Right renal cortex interstitium (tissue), 3 donors: ENCODE measurements around the gene CLDN9. TPM values are rescaled to one million over a fixed set of nuclear protein-coding genes. Genes with fewer than 3 reads are reported as not detected.
A peak's percentile ranks its signal among the peaks of the same experiment; 100 is the strongest.

Source experiments
- DNase-seq, 3 donors: peaks; one replicate each; pipeline ENCODE4 v3.0.0-alpha.2; 2013; ENCODE audit warnings: low read depth in 3 of 3, low spot score in 2 of 3
- polyA plus RNA-seq, 3 donors: library from polyadenylated mRNA; unstranded; fragments of 120-200 nt; gene quantifications; one replicate each; pipeline ENCODE4 v1.2.1, GENCODE V29; 2013; ENCODE audit not compliant: insufficient read length in 3 of 3

Gene CLDN9
- polyA plus RNA-seq, 3 donors, result 2.0 to 2.8 (median 2.5) TPM

DNA sequence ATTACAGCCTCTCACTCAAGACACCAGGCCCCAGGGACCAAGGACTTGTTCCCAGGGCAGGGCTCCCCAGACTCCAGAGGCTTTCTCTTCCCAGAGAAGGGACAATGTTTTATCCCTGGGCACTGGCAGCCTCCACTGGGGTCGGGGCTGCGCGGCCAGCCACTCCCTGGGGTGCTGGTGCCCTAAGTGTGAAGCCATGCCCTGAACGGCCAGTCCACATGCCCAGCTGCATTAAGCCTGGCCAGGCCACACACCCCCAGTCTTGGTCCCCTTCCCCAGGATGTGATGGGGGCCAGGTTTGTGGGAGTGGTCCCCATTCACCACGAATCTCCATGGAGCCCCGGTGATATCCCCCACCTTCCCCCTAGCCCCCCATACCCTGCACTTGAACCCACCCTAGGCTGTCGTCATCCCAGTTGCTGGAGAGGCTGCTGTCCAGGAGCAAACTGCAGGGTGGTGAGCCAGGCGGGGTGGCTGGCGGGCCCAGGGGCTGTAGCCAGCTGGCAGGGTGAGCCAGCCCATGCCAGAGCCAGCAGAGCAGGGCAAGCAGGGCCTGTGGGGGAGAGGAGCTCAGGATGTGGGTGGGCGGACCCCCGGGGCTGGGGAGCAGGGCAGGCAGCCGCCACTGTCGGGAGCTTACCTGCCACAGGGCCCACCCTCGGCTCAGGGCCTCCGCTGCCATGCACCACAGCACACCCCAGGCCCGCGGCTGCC is 39.0 kb upstream of the CLDN9 start:
- DNase-seq, result no peak

- DNase-seq, result no peak
Observed at GRCh38 chr16:2974319-2975056, 38.2 kb upstream of the CLDN9 start.

GRCh38 chr16:2975161-2975795 is 37.4 kb upstream of the CLDN9 start:
- DNase-seq, result no peak

DNA sequence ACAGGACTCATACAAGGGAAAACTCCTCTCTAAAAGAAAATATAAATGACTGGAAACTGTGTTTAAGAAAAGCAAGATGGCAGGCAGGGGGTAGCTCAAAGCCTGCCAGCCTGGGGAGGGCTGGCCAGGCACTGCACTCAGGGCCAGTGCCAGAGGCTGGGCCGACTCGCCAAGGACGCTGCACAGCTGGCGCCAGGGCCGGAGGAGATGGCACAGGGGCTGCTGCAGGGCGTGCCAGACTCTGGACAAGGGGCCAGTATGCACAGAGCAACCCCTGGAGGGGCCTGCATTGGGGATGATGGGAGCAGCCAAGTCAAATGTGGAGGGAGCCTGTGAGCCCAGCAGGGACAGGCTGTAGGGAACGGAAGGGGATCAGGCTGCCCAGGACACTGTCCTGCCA is 36.5 kb upstream of the CLDN9 start:
- DNase-seq, result no peak

GRCh38 chr16:2976673-2977072 is 36.0 kb upstream of the CLDN9 start:
- DNase-seq, result no peak

DNA sequence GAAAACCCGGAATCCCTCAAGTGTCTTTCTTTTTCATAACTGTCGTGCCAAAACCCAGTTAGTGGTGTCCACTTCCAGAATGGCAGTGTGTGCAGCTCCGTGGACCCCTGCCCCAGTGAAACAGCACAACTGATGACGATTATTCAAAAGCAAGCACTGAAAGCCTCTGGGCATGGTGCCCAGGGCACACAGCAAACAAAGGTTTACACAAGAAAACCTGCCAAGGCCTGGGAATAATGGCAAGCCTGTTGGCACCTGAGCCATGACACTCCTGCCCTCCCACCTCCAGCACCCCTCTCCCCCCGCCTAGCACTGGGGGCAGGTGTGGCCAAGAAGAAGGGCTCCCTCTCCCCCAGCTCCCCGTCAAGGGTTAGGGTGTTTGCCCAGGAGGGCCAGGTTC is 35.3 kb upstream of the CLDN9 start:
- no peak for DNase-seq

GRCh38 chr16:2979669-2980226 is 33.0 kb upstream of the CLDN9 start:
- DNase-seq, result no peak

DNA sequence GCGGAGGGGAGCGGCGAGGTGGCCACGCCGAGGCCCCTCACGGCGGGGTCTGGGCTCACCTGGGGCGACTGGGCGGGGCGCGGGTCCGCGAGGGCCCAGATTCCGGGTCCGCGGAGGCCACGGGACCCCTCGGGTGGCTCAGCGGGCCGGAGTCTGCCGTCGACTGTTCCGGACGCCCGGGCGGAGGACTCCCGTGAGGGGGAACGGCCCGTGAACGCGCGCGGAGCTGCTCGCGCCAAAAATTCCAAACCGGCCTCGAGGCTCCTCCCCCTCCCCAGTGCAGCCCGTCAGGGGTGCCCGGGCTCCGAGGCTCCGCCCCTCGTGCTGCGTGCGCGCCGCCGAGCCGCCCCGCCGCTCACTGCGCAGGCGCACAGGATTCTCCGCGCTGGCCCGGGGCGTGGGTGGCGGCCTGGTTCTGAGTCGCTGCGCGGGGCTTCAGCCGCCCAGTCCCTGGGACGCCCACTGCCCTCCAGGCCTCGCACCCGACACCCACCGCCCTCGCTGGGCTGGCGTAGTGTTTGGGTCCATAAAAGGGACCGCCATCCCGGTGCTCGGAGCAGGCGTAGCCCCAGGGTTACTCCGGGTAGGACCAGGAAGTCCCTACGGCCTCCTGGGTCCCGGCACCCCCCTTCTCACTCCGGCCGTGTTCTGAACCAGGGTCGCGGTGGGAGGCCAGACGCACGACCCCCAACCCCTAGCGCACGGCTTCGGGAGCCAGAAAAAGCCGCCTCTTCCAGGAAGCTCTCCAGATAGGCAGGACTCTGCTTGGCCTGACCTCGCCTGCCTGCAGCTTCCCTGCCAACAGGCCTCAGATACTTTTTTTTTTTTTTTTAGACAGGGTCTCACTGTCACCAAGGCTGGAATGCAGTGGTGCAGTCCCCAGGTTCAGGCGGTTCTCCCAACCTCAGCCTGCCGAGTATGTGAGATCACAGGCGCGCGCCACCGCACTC is 32.2 kb upstream of the CLDN9 start, which contains the start of gene PKMYT1:
Gene PKMYT1, minus strand, starts transcription at position 220 of the 950 bp plus-strand sequence. CDS start 789 bp downstream, outside the sequence.
- peak in 2 of 3 donors; percentile 74 to 81 for DNase-seq

GRCh38 chr16:2981177-2981898 is 31.4 kb upstream of the CLDN9 start:
- DNase-seq, result no peak

- no peak for DNase-seq
Observed at GRCh38 chr16:2981899-2982250, 30.8 kb upstream of the CLDN9 start.

- DNase-seq, result no peak
Observed at GRCh38 chr16:2982402-2982801, 30.3 kb upstream of the CLDN9 start.

GRCh38 chr16:2983706-2984136 is 29.0 kb upstream of the CLDN9 start:
- no peak for DNase-seq

- no peak for DNase-seq
Observed at GRCh38 chr16:2985462-2985861, 27.3 kb upstream of the CLDN9 start.

- no peak for DNase-seq
Observed at GRCh38 chr16:2985893-2986355, 26.8 kb upstream of the CLDN9 start.

DNA sequence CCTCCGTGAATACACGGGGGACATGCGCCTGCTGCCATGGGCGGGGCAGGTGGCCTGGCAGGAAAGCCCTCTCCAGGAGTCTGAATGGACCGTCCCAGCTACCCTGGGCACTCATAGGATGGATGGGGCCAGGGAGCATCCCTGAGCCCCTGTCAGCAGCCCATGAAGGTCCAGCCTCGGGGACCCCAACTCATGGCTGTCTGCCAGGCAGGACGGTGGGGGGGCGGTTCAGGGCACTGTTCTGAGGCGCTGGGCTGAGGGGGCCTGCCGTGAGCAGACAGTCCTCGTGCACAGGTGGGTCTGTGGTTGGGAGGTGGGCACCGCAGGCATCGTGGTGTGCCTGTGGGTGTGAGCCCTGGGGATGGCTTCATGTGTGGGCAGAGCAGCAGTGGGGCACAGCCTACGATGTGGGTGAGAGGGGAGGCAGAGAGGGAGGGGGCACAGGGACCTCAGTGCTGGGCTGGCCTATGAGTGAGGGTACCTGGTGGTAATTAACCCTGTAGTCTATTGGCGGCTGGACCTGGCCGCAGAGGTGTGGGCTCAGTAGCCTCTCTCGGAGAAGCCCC is 26.0 kb upstream of the CLDN9 start:
- no peak for DNase-seq

GRCh38 chr16:2987286-2987685 is 25.4 kb upstream of the CLDN9 start:
- DNase-seq, result no peak

GRCh38 chr16:2987833-2988232 is 24.9 kb upstream of the CLDN9 start:
- no peak for DNase-seq

DNA sequence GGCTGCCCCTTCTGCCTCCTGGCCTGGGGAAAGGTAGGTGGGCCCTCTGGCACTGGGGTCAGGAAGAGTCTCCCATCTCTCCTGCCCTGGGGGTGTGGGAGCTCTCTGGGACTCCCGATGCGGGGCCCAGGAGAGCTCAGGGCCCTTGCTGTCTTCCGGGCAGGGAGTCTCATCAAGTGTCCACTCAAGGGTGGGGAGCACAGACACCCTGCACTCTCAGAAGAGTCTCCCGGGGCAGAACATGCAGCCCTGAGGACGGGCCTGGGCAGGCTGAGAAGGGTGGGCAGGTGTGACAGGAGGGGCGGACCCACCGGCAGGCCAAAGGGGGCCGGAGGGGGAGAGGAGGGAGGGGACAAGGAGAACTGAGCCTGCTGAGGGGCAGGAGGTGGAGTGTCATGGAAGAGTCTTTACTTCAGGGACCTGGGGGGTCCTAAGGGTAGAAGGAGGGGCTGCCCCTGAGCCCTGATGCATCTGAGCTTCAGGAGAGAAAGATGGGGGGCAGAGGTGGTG is 24.1 kb upstream of the CLDN9 start:
- DNase-seq, result no peak

- no peak for DNase-seq
Observed at GRCh38 chr16:2990891-2991290, 21.8 kb upstream of the CLDN9 start.
